SW 1271 (cell line): ENCODE data around the gene ANO2.

ENCODE experiments used
- DNase-seq, 2 experiments: peaks; one replicate each; lab custom pipeline; 2025; lab: John Stamatoyannopoulos, UW

Gene ANO2

GRCh38 chr12:5964913-5965900 is 20.1 kb upstream of the ANO2 start:
- DNase-seq: no peak

GRCh38 chr12:5963515-5963914 is 18.5 kb upstream of the ANO2 start:
- no peak for DNase-seq

GRCh38 chr12:5960783-5961182 is 15.7 kb upstream of the ANO2 start:
- no peak for DNase-seq

GRCh38 chr12:5956987-5957386 is 11.9 kb upstream of the ANO2 start:
- DNase-seq: no peak

- no peak for DNase-seq
These were observed 9.6 kb upstream of the ANO2 start for GRCh38 chr12:5954661-5955060.

- no peak for DNase-seq
These were observed 9.0 kb upstream of the ANO2 start for GRCh38 chr12:5953835-5954586.

GRCh38 chr12:5952031-5952430 is 7.0 kb upstream of the ANO2 start:
- no peak for DNase-seq

- DNase-seq: no peak
These were observed 3.6 kb upstream of the ANO2 start for GRCh38 chr12:5948696-5949095.

- DNase-seq: no peak
These were observed 1.9 kb upstream of the ANO2 start for GRCh38 chr12:5947006-5947405.

- DNase-seq: no peak
These were observed 1.3 kb upstream of the ANO2 start for GRCh38 chr12:5946388-5946787.

GRCh38 chr12:5944688-5945070 is 380 bp downstream of the ANO2 start:
- DNase-seq: no peak

- no peak for DNase-seq
These were observed 1.0 kb downstream of the ANO2 start for GRCh38 chr12:5944053-5944452.

- no peak for DNase-seq
These were observed 3.2 kb downstream of the ANO2 start for GRCh38 chr12:5941907-5942306.

- no peak for DNase-seq
These were observed 17.1 kb downstream of the ANO2 start for GRCh38 chr12:5927732-5928516.

GRCh38 chr12:5925646-5926045 is 19.4 kb downstream of the ANO2 start:
- no peak for DNase-seq

GRCh38 chr12:5924342-5924741 is 20.7 kb downstream of the ANO2 start:
- no peak for DNase-seq

GRCh38 chr12:5923751-5924150 is 21.3 kb downstream of the ANO2 start:
- no peak for DNase-seq

GRCh38 chr12:5923043-5923605 is 21.9 kb downstream of the ANO2 start:
- no peak for DNase-seq

GRCh38 chr12:5921966-5922899 is 22.8 kb downstream of the ANO2 start:
- DNase-seq: no peak

GRCh38 chr12:5921027-5921909 is 23.8 kb downstream of the ANO2 start:
- DNase-seq: no peak
